Keratinocyte (primary cell): ENCODE data around the gene CCDC144A. TPM values are rescaled to one million over a fixed set of nuclear protein-coding genes. Genes with fewer than 3 reads are reported as not detected.

Experiments
- DNase-seq: peaks from one replicate; pipeline ENCODE4 v3.0.0-alpha.2; 2011; ENCODE audit warnings: low read depth, missing footprints, low spot score
- FAIRE-seq: peaks from 2 replicates; lab custom pipeline; 2011; peaks lifted over from hg19 to GRCh38; lab: Jason Lieb, UNC
- H2AFZ ChIP-seq: 2 replicates; pipeline ENCODE4 v1.6.0; 2012; ENCODE audit warnings: low read length, control low read depth, inconsistent platforms; ENCODE audit not compliant: control insufficient read depth
- H3K27ac ChIP-seq: 2 replicates; pipeline ENCODE4 v1.5.1; 2011; ENCODE audit warnings: low read length; ENCODE audit not compliant: control insufficient read depth, insufficient read depth
- H3K27me3 ChIP-seq: 3 replicates; pipeline ENCODE4 v1.6.0; 2011; ENCODE audit warnings: low read length; ENCODE audit not compliant: control insufficient read depth, insufficient read depth; ENCODE audit errors: extremely low read depth
- H3K36me3 ChIP-seq, 2 experiments: 2 replicates in 1 of 2; 3 replicates in 1 of 2; pipeline ENCODE4 v1.5.1; 2011; ENCODE audit warnings: low read length in 2 of 2, mild to moderate bottlenecking in 1 of 2; ENCODE audit not compliant: control insufficient read depth in 2 of 2, insufficient read depth in 2 of 2; ENCODE audit errors: extremely low read depth in 1 of 2
- H3K4me1 ChIP-seq: 3 replicates; pipeline ENCODE4 v1.5.1; 2011; ENCODE audit warnings: low read length; ENCODE audit not compliant: control insufficient read depth, insufficient read depth; ENCODE audit errors: extremely low read depth
- H3K4me2 ChIP-seq: 3 replicates; pipeline ENCODE4 v1.6.0; 2011; ENCODE audit warnings: low read depth, low read length; ENCODE audit not compliant: control insufficient read depth, insufficient read depth; ENCODE audit errors: extremely low read depth
- H3K4me3 ChIP-seq, 3 experiments: fragments of 200-600 bp in 1 of 3; sonication (generic) in 1 of 3; 2 replicates in 2 of 3; 3 replicates in 1 of 3; pipeline ENCODE4 v1.5.1; 2011 to 2016; ENCODE audit warnings: low read length in 3 of 3, mild to moderate bottlenecking in 3 of 3, control low read depth in 2 of 3, inconsistent platforms in 1 of 3, low read depth in 1 of 3, mixed read lengths in 1 of 3, mixed run types in 1 of 3, moderate library complexity in 1 of 3; ENCODE audit not compliant: control insufficient read depth in 2 of 3, insufficient read depth in 2 of 3; ENCODE audit errors: extremely low read depth in 1 of 3
- H3K79me2 ChIP-seq: 2 replicates; pipeline ENCODE4 v1.6.0; 2012; ENCODE audit warnings: low read length; ENCODE audit not compliant: control insufficient read depth, insufficient read depth
- H3K9ac ChIP-seq: 3 replicates; pipeline ENCODE4 v1.6.0; 2011; ENCODE audit warnings: low read length; ENCODE audit not compliant: control insufficient read depth, insufficient read depth; ENCODE audit errors: extremely low read depth
- H3K9me1 ChIP-seq: 3 replicates; pipeline ENCODE4 v1.6.0; 2011; ENCODE audit warnings: low read length; ENCODE audit not compliant: control insufficient read depth, insufficient read depth; ENCODE audit errors: extremely low read depth
- H3K9me3 ChIP-seq: 2 replicates; pipeline ENCODE4 v1.5.1; 2012; ENCODE audit warnings: low read depth, low read length; ENCODE audit not compliant: control insufficient read depth
- H4K20me1 ChIP-seq: 3 replicates; pipeline ENCODE4 v1.6.0; 2011; ENCODE audit warnings: low read length; ENCODE audit not compliant: control insufficient read depth, insufficient read depth; ENCODE audit errors: extremely low read depth
- CTCF ChIP-seq, 3 experiments: IDR thresholded peaks in 1 of 3; conservative IDR thresholded peaks in 1 of 3; optimal IDR thresholded peaks in 1 of 3; 2 replicates in 2 of 3; 3 replicates in 1 of 3; pipeline versions ENCODE3 to v1.5.1; 2011; ENCODE audit warnings: low read length in 3 of 3, mild to moderate bottlenecking in 3 of 3, moderate library complexity in 2 of 3, control low read depth in 1 of 3, inconsistent platforms in 1 of 3; ENCODE audit not compliant: insufficient read depth in 2 of 3; ENCODE audit errors: extremely low read depth in 1 of 3
- EZH2 ChIP-seq: IDR thresholded peaks from one replicate; pipeline ENCODE4 v1.6.1; 2012; ENCODE audit warnings: inconsistent platforms, mild to moderate bottlenecking, low read length, moderate library complexity
- dilution Hi-C: fragments of 300-500 bp; cut with MboI; formaldehyde crosslinking; loops from one replicate; pipeline ENCODE4 v1.7.0; 2020; ENCODE audit warnings: low sequenced_read_pairs; ENCODE audit not compliant: extremely low pct_ligation_motif_present
- polyA plus RNA-seq, 5 experiments: library from polyadenylated mRNA; depleted of rRNA in 3 of 5; stranded (reverse) in 3 of 5; stranded (forward) in 1 of 5; unstranded in 1 of 5; fragments of >200 nt; gene quantifications; 1 replicate in 1 of 5; 2 replicates in 3 of 5; 3 replicates in 1 of 5; pipeline versions ENCODE4 v1.2.1 to v1.2.3, GENCODE V29; 2011 to 2012; ENCODE audit warnings: missing spikeins in 2 of 5, low read depth in 1 of 5, low replicate concordance in 1 of 5

CCDC144A gene
- polyA plus RNA-seq, 1 donor (not counting 4 experiments of a cell fraction or from before 2014, with no cell fraction given) = 0.30 TPM

DNA sequence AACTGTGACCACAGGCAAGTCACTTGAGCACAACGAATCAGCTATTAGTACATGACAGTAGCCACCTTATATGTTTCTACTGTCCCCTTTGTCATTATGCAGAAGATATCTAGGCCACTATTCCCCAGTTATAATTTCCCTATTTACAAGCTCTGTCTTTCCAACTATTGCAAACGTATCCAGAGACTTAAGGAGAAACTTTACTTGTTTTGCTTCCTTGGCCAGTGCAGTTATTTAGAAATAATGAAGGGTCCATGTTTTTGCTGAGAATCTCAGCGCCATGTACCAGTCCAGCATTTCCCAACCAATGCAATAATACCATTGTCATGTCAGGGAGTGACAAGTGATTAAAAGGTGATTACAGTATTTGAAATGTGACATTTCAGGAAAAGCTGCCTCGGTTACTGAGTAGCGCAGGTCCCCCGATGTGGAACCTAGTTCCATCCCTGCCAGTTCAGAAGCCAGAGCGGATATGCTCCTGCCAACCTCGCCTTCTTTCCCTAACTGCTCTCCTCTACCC, 37.1 kb upstream of the CCDC144A start:
- no peaks in the 10 kb centered on the region for H3K9me3 ChIP-seq
- peak overlapping the region; percentile 68 for H3K27ac ChIP-seq
- no peaks in the 10 kb centered on the region for H3K9me1 ChIP-seq
- H3K27me3 ChIP-seq = no peaks in the 10 kb centered on the region
- H3K36me3 ChIP-seq = no peaks in the 10 kb centered on the region
- peak overlapping the region; percentile 90 for H3K4me2 ChIP-seq
- peaks cover 12% of the 10 kb centered on the region for H3K4me1 ChIP-seq
- dilution Hi-C loops = no loop called here
- peaks cover 2% of the 10 kb centered on the region for H3K79me2 ChIP-seq
- H3K4me3 ChIP-seq = peak overlapping the region; percentile 57 to 77 (median 70)
- DNase-seq (no peak), FAIRE-seq (peak; percentile 85)
- H3K9ac ChIP-seq = peak overlapping the region; percentile 82
- TF ChIP-seq CTCF (optimal IDR thresholded peaks at IDR 0.05 in 1 of 3, IDR thresholded peaks at IDR 0.05 in 1 of 3, conservative IDR thresholded peaks at IDR 0.05 in 1 of 3; ENCODE audit: extremely low read depth in 1 of 3, insufficient read depth in 2 of 3, low read length in 3 of 3) (no peak), EZH2 (no peak)
- peak overlapping the region; percentile 90 for H2AFZ ChIP-seq
- H4K20me1 ChIP-seq = no peaks in the 10 kb centered on the region

DNA sequence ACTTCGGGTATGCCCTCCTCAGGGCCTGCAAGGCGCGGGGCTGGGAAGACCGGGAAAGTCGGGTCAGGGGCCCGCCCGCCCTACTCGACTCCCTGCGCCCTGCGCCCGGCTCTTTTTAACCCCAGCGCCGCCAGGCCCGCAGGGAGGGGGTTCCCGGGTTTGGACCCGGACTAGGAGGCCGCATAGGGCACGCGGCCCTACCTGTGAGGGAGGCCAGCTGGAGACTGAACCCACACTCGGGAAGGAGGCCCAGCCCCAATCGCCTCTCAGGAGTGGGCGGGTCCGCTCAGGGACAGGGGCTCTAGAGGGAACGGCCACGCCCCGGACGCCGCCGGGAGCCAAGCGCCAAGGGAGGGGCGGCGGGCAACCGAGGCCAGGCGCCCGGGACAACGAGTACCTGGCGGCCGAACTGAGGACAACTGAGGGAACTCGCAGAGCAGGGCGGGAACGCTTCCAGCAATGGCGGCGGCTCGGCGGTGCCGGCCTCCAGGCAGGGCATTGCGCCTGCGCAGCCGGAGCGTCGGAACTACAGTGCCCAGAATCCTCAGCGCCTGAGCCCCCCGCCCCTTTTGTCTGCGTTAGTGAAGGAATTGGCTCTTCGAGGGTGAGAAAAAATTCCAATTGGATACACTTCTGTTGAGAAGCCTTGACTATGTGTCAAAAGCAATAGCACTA, 36.5 kb upstream of the CCDC144A start, which contains the start of gene ZNF624:
Gene ZNF624, minus strand, starts transcription at position 484 of the 675 bp plus-strand sequence.
- H3K79me2 ChIP-seq = peaks cover 2% of the 10 kb centered on the region
- TF ChIP-seq CTCF (optimal IDR thresholded peaks at IDR 0.05 in 1 of 3, IDR thresholded peaks at IDR 0.05 in 1 of 3, conservative IDR thresholded peaks at IDR 0.05 in 1 of 3; ENCODE audit: extremely low read depth in 1 of 3, insufficient read depth in 2 of 3, low read length in 3 of 3) (no peak), EZH2 (no peak)
- no peaks in the 10 kb centered on the region for H3K9me1 ChIP-seq
- DNase-seq (peak; percentile 45), FAIRE-seq (peak; percentile 86)
- H4K20me1 ChIP-seq = no peaks in the 10 kb centered on the region
- no peaks in the 10 kb centered on the region for H3K27me3 ChIP-seq
- H3K4me2 ChIP-seq = peak within 1 kb of the TSS; percentile 90
- dilution Hi-C loops = no loop called here
- H3K9ac ChIP-seq = peak within 1 kb of the TSS; percentile 82
- peak within 1 kb of the TSS; percentile 90 for H2AFZ ChIP-seq
- H3K9me3 ChIP-seq = no peaks in the 10 kb centered on the region
- H3K27ac ChIP-seq = peak within 1 kb of the TSS; percentile 68
- H3K4me3 ChIP-seq = peak within 1 kb of the TSS; percentile 57 to 77 (median 70)
- H3K4me1 ChIP-seq = peaks cover 12% of the 10 kb centered on the region
- H3K36me3 ChIP-seq = no peaks in the 10 kb centered on the region
